Measurements from ENCODE around the gene KRTAP10-2.
A peak's percentile ranks its signal among the peaks of the same experiment; 100 is the strongest.
"Not testable (repeated sequence)": the region's sequence is repeated elsewhere in the genome, so short reads cannot be mapped to it uniquely, and the experiment has no call there.

KRTAP10-2 gene

GRCh38 chr21:44574457-44575306, 23.4 kb upstream of the KRTAP10-2 start:
- no peak overlapping the region for H3K4me3 Mint-ChIP-seq
- H3K9me3 Mint-ChIP-seq = peaks cover 6% of the 10 kb centered on the region
- H3K36me3 Mint-ChIP-seq = no peaks in the 10 kb centered on the region
- DNase-seq (ENCODE audit: low spot score in 2 of 2) (peak in 1 of 2 donors; percentile 34), ATAC-seq (no peak)
- peaks cover 9% of the 10 kb centered on the region for H3K4me1 Mint-ChIP-seq
- no peak overlapping the region for H3K27ac Mint-ChIP-seq

GRCh38 chr21:44573630-44574456, 22.5 kb upstream of the KRTAP10-2 start, which contains the start of gene KRTAP10-4:
KRTAP10-4 (plus strand) TSS chr21:44573729; CDS start chr21:44573759, 30 bp downstream.
- peak in 1 of 2 donors; percentile 32 for DNase-seq (ENCODE audit: low spot score in 2 of 2)
- not testable (repeated sequence) for ATAC-seq, H3K27ac Mint-ChIP-seq, H3K4me3 Mint-ChIP-seq, H3K9me3 Mint-ChIP-seq, H3K36me3 Mint-ChIP-seq
- peaks cover 16% of the 10 kb centered on the region for H3K4me1 Mint-ChIP-seq

GRCh38 chr21:44572959-44573583, 21.8 kb upstream of the KRTAP10-2 start:
- Mint-ChIP-seq H3K9me3 (peaks cover 6% of the 10 kb centered on the region), H3K27ac (no peak overlapping the region), H3K4me1 (peaks cover 16% of the 10 kb centered on the region), H3K36me3 (no peaks in the 10 kb centered on the region), H3K4me3 (no peak overlapping the region)
- DNase-seq (ENCODE audit: low spot score in 2 of 2) = no peak
- ATAC-seq = no peak

- peaks cover 16% of the 10 kb centered on the region for H3K4me1 Mint-ChIP-seq
- ATAC-seq (no peak), DNase-seq (ENCODE audit: low spot score in 2 of 2) (no peak)
- H3K27ac Mint-ChIP-seq = no peak overlapping the region
- peaks cover 3% of the 10 kb centered on the region for H3K9me3 Mint-ChIP-seq
- H3K4me3 Mint-ChIP-seq = no peak overlapping the region
- no peaks in the 10 kb centered on the region for H3K36me3 Mint-ChIP-seq
Observed at GRCh38 chr21:44571844-44572782, 20.8 kb upstream of the KRTAP10-2 start.

- DNase-seq (ENCODE audit: low spot score in 2 of 2) = no peak
Observed at GRCh38 chr21:44571296-44571695, 20.0 kb upstream of the KRTAP10-2 start.

GRCh38 chr21:44569861-44570517, 18.7 kb upstream of the KRTAP10-2 start:
- ATAC-seq = no peak
- H3K36me3 Mint-ChIP-seq = no peaks in the 10 kb centered on the region
- peaks cover 19% of the 10 kb centered on the region for H3K4me1 Mint-ChIP-seq
- H3K9me3 Mint-ChIP-seq = no peaks in the 10 kb centered on the region
- peak in 1 of 2 donors; percentile 30 for DNase-seq (ENCODE audit: low spot score in 2 of 2)
- H3K27ac Mint-ChIP-seq = no peak overlapping the region
- H3K4me3 Mint-ChIP-seq = no peak overlapping the region

More at GRCh38 chr21:44571296-44571695, 20.0 kb upstream of the KRTAP10-2 start:
- no peaks in the 10 kb centered on the region for H3K9me3 Mint-ChIP-seq
- no peak overlapping the region for H3K27ac Mint-ChIP-seq
- H3K36me3 Mint-ChIP-seq = no peaks in the 10 kb centered on the region
- H3K4me1 Mint-ChIP-seq = peaks cover 16% of the 10 kb centered on the region
- no peak overlapping the region for H3K4me3 Mint-ChIP-seq
- no peak for ATAC-seq

- Mint-ChIP-seq H3K4me3 (no peak overlapping the region), H3K27ac (no peak overlapping the region), H3K4me1 (peaks cover 17% of the 10 kb centered on the region), H3K36me3 (no peaks in the 10 kb centered on the region), H3K9me3 (no peaks in the 10 kb centered on the region)
- DNase-seq (ENCODE audit: low spot score in 2 of 2) = no peak
- no peak for ATAC-seq
Observed at GRCh38 chr21:44568667-44569556, 17.6 kb upstream of the KRTAP10-2 start.

- Mint-ChIP-seq H3K36me3 (no peaks in the 10 kb centered on the region), H3K27ac (no peak overlapping the region), H3K9me3 (no peaks in the 10 kb centered on the region), H3K4me3 (no peak overlapping the region), H3K4me1 (peaks cover 17% of the 10 kb centered on the region)
- no peak for ATAC-seq
- no peak for DNase-seq (ENCODE audit: low spot score in 2 of 2)
Observed at GRCh38 chr21:44568261-44568660, 17.0 kb upstream of the KRTAP10-2 start.

GRCh38 chr21:44567481-44568171, 16.3 kb upstream of the KRTAP10-2 start:
- Mint-ChIP-seq H3K4me1 (peaks cover 17% of the 10 kb centered on the region), H3K36me3 (no peaks in the 10 kb centered on the region), H3K9me3 (no peaks in the 10 kb centered on the region), H3K27ac (no peak overlapping the region), H3K4me3 (no peak overlapping the region)
- ATAC-seq = no peak
- DNase-seq (ENCODE audit: low spot score in 2 of 2) = no peak

GRCh38 chr21:44566403-44566802, 15.1 kb upstream of the KRTAP10-2 start:
- Mint-ChIP-seq H3K4me3 (no peak overlapping the region), H3K36me3 (no peaks in the 10 kb centered on the region), H3K9me3 (no peaks in the 10 kb centered on the region), H3K4me1 (peaks cover 17% of the 10 kb centered on the region), H3K27ac (no peak overlapping the region)
- ATAC-seq (no peak), DNase-seq (ENCODE audit: low spot score in 2 of 2) (no peak)

- peaks cover 5% of the 10 kb centered on the region for H3K9me3 Mint-ChIP-seq
- no peak overlapping the region for H3K4me3 Mint-ChIP-seq
- H3K27ac Mint-ChIP-seq = no peak overlapping the region
- ATAC-seq (peak; percentile 69), DNase-seq (ENCODE audit: low spot score in 2 of 2) (no peak)
- H3K4me1 Mint-ChIP-seq = peaks cover 17% of the 10 kb centered on the region
- no peaks in the 10 kb centered on the region for H3K36me3 Mint-ChIP-seq
Observed at GRCh38 chr21:44564886-44565598, 13.7 kb upstream of the KRTAP10-2 start.

GRCh38 chr21:44564099-44564498, 12.8 kb upstream of the KRTAP10-2 start:
- no peak for ATAC-seq
- Mint-ChIP-seq H3K4me3 (no peak overlapping the region), H3K27ac (no peak overlapping the region), H3K9me3 (peaks cover 5% of the 10 kb centered on the region), H3K4me1 (peaks cover 12% of the 10 kb centered on the region), H3K36me3 (no peaks in the 10 kb centered on the region)
- no peak for DNase-seq (ENCODE audit: low spot score in 2 of 2)
